K562 (cell line): ENCODE results near the gene TRNP1. TPM values are rescaled to one million over a fixed set of nuclear protein-coding genes. Genes with fewer than 3 reads are reported as not detected.

ENCODE experiments used
- CCNT2 ChIP-seq: IDR thresholded peaks from 2 replicates; pipeline ENCODE4 v1.6.1; 2011; ENCODE audit warnings: borderline replicate concordance, low read depth, mild to moderate bottlenecking, moderate library complexity, mixed read lengths, low read length; ENCODE audit not compliant: insufficient read length; ENCODE audit errors: extremely low read depth
- CREB1 ChIP-seq, 2 experiments: sonication (generic) in 1 of 2; formaldehyde crosslinking in 1 of 2; IDR thresholded peaks; 2 replicates each; pipeline versions ENCODE4 v1.6.1 to v1.8.0; 2012 to 2022; ENCODE audit warnings: inconsistent platforms in 1 of 2, mild to moderate bottlenecking in 1 of 2, missing genetic modification reagents in 1 of 2, moderate library complexity in 1 of 2
- ETV6 ChIP-seq, 3 experiments: fragments of 150-350 bp in 1 of 3; sonication (generic) in 1 of 3; formaldehyde crosslinking in 1 of 3; IDR thresholded peaks; 2 replicates each; pipeline versions ENCODE4 v1.6.1 to v1.8.0; 2014 to 2022; ENCODE audit warnings: borderline replicate concordance in 2 of 3, low read depth in 2 of 3, antibody characterized with exemption in 1 of 3, low read length in 1 of 3, mild to moderate bottlenecking in 1 of 3, missing genetic modification reagents in 1 of 3
- IFI16 ChIP-seq: fragments of 250-450 bp; sonication (Bioruptor Pico); IDR thresholded peaks from 2 replicates; pipeline ENCODE4 v2.1.2; 2022; ENCODE audit warnings: mild to moderate bottlenecking, inconsistent platforms
- MBD2 ChIP-seq: sonication (generic); IDR thresholded peaks from 2 replicates; pipeline ENCODE4 v1.6.1; 2016; ENCODE audit warnings: low read depth, borderline replicate concordance
- MED1 ChIP-seq: sonication (generic); formaldehyde crosslinking; IDR thresholded peaks from 2 replicates; pipeline ENCODE4 v1.8.1; 2023; ENCODE audit warnings: missing genetic modification reagents, borderline replicate concordance
- NFRKB ChIP-seq: fragments of 450-650 bp; IDR thresholded peaks from 2 replicates; pipeline ENCODE4 v1.6.1; 2016; ENCODE audit warnings: low read depth
- PRMT5 ChIP-seq: sonication (generic); formaldehyde crosslinking; IDR thresholded peaks from 2 replicates; pipeline ENCODE4 v1.5.0; 2020; ENCODE audit warnings: missing genetic modification reagents
- ZNF121 ChIP-seq: sonication (generic); formaldehyde crosslinking; conservative IDR thresholded peaks from 2 replicates; pipeline ENCODE4 v1.8.0; 2022; ENCODE audit warnings: missing genetic modification reagents
- polyA plus RNA-seq, 8 experiments: library from polyadenylated mRNA; depleted of rRNA in 4 of 8; stranded (reverse) in 5 of 8; unstranded in 3 of 8; fragments of >200 nt; fragmentation: Nextera tagmentation in 2 of 8; fragmentation: Illumina TruSeq in 1 of 8; extraction: Ambion mirVana in 2 of 8; extraction: Trizol in 1 of 8; gene quantifications; 2 replicates each; pipeline versions ENCODE4 v1.2.1 to v1.2.3, GENCODE V29; 2011 to 2014; ENCODE audit warnings: inconsistent platforms in 1 of 8, missing spikeins in 1 of 8
- total RNA-seq, 7 experiments: library from RNA; depleted of rRNA in 6 of 7; stranded (reverse); fragments of >200 nt in 6 of 7; fragmentation: Illumina TruSeq in 2 of 7; extraction: Trizol in 2 of 7; gene quantifications; 2 replicates each; pipeline versions ENCODE4 v1.2.1 to v1.2.3, GENCODE V29; 2011 to 2021; ENCODE audit warnings: low replicate concordance in 1 of 7
- TF ChIP-seq, protein P1 (sequence below): sonication (generic); formaldehyde crosslinking; IDR thresholded peaks from 2 replicates; pipeline ENCODE4 v1.8.1; 2023; ENCODE audit warnings: missing genetic modification reagents, mild to moderate bottlenecking, borderline replicate concordance
- TF ChIP-seq, protein P2 (sequence below): fragments of 450-650 bp; formaldehyde crosslinking; IDR thresholded peaks from 2 replicates; pipeline ENCODE4 v1.4.0; 2020; ENCODE audit warnings: mild to moderate bottlenecking, moderate library complexity
- TF ChIP-seq, protein P3 (sequence below): fragments of 450-650 bp; IDR thresholded peaks from 2 replicates; pipeline ENCODE4 v1.6.1; 2016; ENCODE audit warnings: antibody characterized with exemption
- TF ChIP-seq, protein P4 (sequence below): fragments of 450-650 bp; IDR thresholded peaks from 2 replicates; pipeline ENCODE4 v1.6.1; 2016; ENCODE audit warnings: missing biosample characterization, missing genetic modification characterization

TRNP1 gene
- total and polyA plus RNA-seq, 9 of the 15 experiments (the other 6 are each of a cell fraction or from before 2014, with no cell fraction given) = 0.03 to 1.3 (median 0.95) TPM

DNA sequence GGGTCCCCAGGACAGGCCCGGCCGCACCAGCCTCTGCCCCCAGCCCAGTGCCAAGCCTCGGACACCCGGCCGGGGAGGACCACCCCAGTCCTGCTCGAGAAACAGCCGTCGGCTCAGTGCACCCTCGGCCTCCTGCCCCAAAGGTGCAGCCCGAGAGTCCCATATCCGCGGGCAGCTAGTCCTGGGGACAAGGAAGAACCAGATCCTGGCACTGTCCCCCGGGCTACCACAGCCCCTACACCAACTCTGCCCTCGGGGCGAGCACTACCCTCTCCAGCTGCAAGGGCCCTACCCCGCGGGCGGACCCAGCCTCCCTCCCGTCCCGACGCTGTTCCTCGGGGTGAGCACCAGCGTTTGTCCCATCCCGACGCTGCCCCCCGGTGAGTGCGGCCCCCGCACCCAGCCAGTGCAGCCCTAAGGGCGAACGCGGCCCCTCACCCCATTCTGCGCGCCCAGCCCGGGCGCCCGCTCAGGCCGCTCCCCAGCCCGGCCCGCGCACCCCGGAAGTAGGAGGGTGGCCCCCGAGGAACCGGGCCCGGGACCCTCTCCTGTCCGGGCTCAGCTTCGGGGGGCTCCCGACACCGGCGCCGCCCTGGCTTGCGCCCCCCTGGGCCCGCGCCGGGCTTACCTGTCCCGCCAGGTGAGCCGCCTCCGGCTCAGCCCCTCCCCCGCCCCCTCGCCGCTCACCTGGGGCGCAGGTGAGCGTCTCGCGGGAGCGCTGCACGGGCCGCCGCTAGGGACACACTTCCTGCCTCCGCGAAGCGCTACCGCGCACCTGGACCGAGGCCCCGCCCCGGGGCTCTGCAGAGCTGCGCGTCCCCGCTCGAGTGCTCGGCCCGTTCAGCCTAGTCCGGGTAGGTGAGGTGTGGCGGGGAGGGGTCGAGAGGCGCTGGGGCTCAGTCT lies 33.5 kb upstream of the TRNP1 start, which contains the start of gene KDF1 (continued):
- TF ChIP-seq PRMT5 (CRISPR knock-in tag) (no peak), MED1 (CRISPR knock-in tag) (no peak), ZNF121 (no peak), NFRKB (no peak), CCNT2 (peak; percentile 38), IFI16 (no peak), ETV6 (IDR thresholded peaks at IDR 0.05; ENCODE audit: borderline replicate concordance in 1 of 2, low read depth in 2 of 2, low read length in 1 of 2) (no peak), ETV6 (CRISPR knock-in tag; IDR thresholded peaks at IDR 0.05; ENCODE audit: borderline replicate concordance) (no peak), CREB1 (IDR thresholded peaks at IDR 0.05) (no peak), CREB1 (CRISPR knock-in tag; IDR thresholded peaks at IDR 0.05) (no peak; the same call in 1 of the 2 replicates), MBD2 (no peak)
- TF ChIP-seq, protein P1, sequence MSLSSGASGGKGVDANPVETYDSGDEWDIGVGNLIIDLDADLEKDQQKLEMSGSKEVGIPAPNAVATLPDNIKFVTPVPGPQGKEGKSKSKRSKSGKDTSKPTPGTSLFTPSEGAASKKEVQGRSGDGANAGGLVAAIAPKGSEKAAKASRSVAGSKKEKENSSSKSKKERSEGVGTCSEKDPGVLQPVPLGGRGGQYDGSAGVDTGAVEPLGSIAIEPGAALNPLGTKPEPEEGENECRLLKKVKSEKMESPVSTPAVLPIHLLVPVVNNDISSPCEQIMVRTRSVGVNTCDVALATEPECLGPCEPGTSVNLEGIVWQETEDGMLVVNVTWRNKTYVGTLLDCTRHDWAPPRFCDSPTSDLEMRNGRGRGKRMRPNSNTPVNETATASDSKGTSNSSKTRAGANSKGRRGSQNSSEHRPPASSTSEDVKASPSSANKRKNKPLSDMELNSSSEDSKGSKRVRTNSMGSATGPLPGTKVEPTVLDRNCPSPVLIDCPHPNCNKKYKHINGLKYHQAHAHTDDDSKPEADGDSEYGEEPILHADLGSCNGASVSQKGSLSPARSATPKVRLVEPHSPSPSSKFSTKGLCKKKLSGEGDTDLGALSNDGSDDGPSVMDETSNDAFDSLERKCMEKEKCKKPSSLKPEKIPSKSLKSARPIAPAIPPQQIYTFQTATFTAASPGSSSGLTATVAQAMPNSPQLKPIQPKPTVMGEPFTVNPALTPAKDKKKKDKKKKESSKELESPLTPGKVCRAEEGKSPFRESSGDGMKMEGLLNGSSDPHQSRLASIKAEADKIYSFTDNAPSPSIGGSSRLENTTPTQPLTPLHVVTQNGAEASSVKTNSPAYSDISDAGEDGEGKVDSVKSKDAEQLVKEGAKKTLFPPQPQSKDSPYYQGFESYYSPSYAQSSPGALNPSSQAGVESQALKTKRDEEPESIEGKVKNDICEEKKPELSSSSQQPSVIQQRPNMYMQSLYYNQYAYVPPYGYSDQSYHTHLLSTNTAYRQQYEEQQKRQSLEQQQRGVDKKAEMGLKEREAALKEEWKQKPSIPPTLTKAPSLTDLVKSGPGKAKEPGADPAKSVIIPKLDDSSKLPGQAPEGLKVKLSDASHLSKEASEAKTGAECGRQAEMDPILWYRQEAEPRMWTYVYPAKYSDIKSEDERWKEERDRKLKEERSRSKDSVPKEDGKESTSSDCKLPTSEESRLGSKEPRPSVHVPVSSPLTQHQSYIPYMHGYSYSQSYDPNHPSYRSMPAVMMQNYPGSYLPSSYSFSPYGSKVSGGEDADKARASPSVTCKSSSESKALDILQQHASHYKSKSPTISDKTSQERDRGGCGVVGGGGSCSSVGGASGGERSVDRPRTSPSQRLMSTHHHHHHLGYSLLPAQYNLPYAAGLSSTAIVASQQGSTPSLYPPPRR (CRISPR knock-in tag) = no peak
- TF ChIP-seq, protein P2, sequence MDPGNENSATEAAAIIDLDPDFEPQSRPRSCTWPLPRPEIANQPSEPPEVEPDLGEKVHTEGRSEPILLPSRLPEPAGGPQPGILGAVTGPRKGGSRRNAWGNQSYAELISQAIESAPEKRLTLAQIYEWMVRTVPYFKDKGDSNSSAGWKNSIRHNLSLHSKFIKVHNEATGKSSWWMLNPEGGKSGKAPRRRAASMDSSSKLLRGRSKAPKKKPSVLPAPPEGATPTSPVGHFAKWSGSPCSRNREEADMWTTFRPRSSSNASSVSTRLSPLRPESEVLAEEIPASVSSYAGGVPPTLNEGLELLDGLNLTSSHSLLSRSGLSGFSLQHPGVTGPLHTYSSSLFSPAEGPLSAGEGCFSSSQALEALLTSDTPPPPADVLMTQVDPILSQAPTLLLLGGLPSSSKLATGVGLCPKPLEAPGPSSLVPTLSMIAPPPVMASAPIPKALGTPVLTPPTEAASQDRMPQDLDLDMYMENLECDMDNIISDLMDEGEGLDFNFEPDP (CRISPR knock-in tag) = no peak
- TF ChIP-seq, protein P3, sequence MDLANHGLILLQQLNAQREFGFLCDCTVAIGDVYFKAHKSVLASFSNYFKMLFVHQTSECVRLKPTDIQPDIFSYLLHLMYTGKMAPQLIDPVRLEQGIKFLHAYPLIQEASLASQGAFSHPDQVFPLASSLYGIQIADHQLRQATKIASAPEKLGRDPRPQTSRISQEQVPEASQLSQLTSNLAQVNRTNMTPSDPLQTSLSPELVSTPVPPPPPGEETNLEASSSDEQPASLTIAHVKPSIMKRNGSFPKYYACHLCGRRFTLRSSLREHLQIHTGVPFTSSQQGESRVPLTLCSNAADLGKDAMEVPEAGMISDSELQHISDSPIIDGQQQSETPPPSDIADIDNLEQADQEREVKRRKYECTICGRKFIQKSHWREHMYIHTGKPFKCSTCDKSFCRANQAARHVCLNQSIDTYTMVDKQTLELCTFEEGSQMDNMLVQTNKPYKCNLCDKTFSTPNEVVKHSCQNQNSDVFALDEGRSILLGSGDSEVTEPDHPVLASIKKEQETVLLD = no peak
- TF ChIP-seq, protein P4, sequence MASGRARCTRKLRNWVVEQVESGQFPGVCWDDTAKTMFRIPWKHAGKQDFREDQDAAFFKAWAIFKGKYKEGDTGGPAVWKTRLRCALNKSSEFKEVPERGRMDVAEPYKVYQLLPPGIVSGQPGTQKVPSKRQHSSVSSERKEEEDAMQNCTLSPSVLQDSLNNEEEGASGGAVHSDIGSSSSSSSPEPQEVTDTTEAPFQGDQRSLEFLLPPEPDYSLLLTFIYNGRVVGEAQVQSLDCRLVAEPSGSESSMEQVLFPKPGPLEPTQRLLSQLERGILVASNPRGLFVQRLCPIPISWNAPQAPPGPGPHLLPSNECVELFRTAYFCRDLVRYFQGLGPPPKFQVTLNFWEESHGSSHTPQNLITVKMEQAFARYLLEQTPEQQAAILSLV = no peak
